Measurements from ENCODE around the gene CDK5R2.

Gene CDK5R2

GRCh38 chr2:218957671-218958070 lies 1.8 kb upstream of the CDK5R2 start:
- DNase-seq (ENCODE audit: low spot score in 2 of 2) (no peak), ATAC-seq (no peak)
- H3K4me3 Mint-ChIP-seq, result no peak overlapping the region
- no peak overlapping the region for H3K27ac Mint-ChIP-seq
- peaks cover 8% of the 10 kb centered on the region for H3K4me1 Mint-ChIP-seq
- peaks cover 6% of the 10 kb centered on the region for H3K36me3 Mint-ChIP-seq
- no peaks in the 10 kb centered on the region for H3K9me3 Mint-ChIP-seq

- peak overlapping the region; percentile 61 for H3K4me3 Mint-ChIP-seq
- H3K27ac Mint-ChIP-seq, result no peak overlapping the region
- peaks cover 6% of the 10 kb centered on the region for H3K36me3 Mint-ChIP-seq
- ATAC-seq (no peak), DNase-seq (ENCODE audit: low spot score in 2 of 2) (no peak)
- no peaks in the 10 kb centered on the region for H3K9me3 Mint-ChIP-seq
- peaks cover 8% of the 10 kb centered on the region for H3K4me1 Mint-ChIP-seq
Measured at GRCh38 chr2:218958276-218958675, 1.2 kb upstream of the CDK5R2 start.

DNA sequence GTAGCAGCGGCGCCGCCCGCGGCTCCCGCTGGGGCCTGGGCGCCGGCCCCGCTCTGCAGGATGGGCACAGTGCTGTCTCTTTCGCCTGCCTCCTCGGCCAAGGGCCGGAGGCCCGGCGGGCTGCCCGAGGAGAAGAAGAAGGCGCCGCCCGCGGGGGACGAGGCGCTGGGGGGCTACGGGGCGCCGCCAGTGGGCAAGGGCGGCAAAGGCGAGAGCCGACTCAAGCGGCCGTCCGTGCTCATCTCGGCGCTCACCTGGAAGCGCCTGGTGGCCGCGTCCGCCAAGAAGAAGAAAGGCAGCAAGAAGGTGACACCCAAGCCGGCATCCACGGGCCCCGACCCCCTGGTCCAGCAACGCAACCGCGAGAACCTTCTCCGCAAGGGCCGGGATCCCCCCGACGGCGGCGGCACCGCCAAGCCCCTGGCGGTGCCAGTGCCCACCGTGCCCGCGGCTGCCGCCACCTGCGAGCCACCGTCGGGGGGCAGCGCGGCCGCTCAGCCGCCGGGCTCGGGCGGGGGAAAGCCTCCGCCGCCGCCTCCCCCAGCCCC lies 369 bp downstream of the CDK5R2 start:
- no peak overlapping the region for H3K27ac Mint-ChIP-seq
- H3K36me3 Mint-ChIP-seq, result peaks cover 6% of the 10 kb centered on the region
- H3K9me3 Mint-ChIP-seq, result no peaks in the 10 kb centered on the region
- peaks cover 15% of the 10 kb centered on the region for H3K4me1 Mint-ChIP-seq
- peak overlapping the region; percentile 61 for H3K4me3 Mint-ChIP-seq
- ATAC-seq (no peak), DNase-seq (ENCODE audit: low spot score in 2 of 2) (no peak)

GRCh38 chr2:218960309-218961165 lies 1.1 kb downstream of the CDK5R2 start:
- Mint-ChIP-seq H3K27ac (no peak overlapping the region), H3K36me3 (peaks cover 6% of the 10 kb centered on the region), H3K9me3 (no peaks in the 10 kb centered on the region), H3K4me3 (peak overlapping the region; percentile 61), H3K4me1 (peaks cover 15% of the 10 kb centered on the region)
- ATAC-seq (no peak), DNase-seq (ENCODE audit: low spot score in 2 of 2) (no peak)

DNA sequence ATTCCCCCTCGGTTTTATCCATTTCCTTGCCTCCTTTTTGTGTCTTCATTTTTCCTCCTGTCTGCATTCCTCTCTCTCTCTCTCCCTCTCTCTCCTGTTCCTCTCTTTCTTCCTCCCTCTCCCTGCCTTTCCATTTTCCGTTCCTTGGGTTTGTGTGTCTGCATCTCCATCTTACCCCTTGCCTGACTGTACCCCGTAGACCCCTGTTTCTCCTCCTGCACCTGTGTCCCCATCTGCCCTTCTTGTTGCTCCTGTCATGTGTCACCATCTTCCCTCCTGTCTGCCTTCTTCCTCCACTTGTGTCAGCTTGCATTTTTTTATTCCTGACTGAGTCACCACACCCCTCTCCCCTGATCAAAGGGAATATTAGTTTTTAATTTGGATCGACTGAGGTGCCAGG lies 1.8 kb downstream of the CDK5R2 start:
- Mint-ChIP-seq H3K4me3 (peak overlapping the region; percentile 61), H3K27ac (no peak overlapping the region), H3K9me3 (no peaks in the 10 kb centered on the region), H3K36me3 (peaks cover 6% of the 10 kb centered on the region), H3K4me1 (peaks cover 15% of the 10 kb centered on the region)
- no peak for ATAC-seq
- DNase-seq (ENCODE audit: low spot score in 2 of 2), result no peak

DNA sequence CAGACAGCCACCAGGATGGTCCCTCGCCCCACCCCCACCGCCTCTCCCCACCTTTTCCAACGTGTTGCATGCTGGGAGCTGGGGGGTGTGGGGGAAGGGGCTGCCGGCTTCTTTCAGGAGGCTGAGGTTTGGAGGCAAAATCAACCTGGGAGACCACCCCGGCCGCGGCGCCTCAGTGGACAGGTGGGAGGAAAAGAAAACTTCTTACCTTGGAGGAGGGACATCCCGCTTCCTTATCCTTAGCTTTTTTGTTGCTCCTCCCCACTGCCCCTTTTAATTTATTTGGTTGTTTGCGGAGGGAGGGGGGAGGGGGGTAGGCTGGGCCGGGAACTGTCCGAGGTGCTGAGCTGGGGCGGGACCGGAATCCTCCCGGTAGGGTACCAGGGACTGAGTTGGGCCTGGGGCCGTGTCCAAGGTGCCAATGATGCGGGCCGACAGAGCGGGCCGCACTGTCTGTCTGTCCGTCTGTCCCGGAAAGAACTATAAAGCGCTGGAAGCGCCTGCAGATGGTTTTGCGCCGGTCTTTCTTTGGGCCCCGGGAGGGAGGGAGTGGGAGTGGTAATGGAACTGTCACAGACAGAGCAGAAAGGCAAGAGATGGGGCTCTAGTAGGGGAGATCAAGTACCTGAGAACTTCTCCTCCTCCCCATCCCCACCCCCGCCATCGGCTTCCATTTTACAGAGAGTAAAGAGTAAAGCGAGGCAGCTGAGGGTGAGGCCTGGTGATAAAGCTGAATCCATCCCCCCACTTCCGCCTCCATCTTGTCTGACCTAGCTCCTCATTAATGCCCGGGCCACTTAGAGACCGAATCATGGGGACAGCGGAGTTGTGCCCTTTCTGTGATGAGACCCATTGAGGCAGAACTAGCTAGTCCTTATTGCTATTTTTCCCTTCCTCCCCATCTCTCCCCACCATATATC lies 2.4 kb downstream of the CDK5R2 start:
- Mint-ChIP-seq H3K4me3 (peak overlapping the region; percentile 61), H3K36me3 (peaks cover 6% of the 10 kb centered on the region), H3K9me3 (no peaks in the 10 kb centered on the region), H3K4me1 (peaks cover 15% of the 10 kb centered on the region), H3K27ac (no peak overlapping the region)
- no peak for DNase-seq (ENCODE audit: low spot score in 2 of 2)
- ATAC-seq, result no peak

- ATAC-seq (no peak), DNase-seq (ENCODE audit: low spot score in 2 of 2) (peak in 1 of 2 donors; percentile 69)
- no peaks in the 10 kb centered on the region for H3K9me3 Mint-ChIP-seq
- no peak overlapping the region for H3K4me3 Mint-ChIP-seq
- H3K27ac Mint-ChIP-seq, result no peak overlapping the region
- H3K4me1 Mint-ChIP-seq, result peaks cover 15% of the 10 kb centered on the region
- peaks cover 6% of the 10 kb centered on the region for H3K36me3 Mint-ChIP-seq
Measured at GRCh38 chr2:218962859-218963492, 3.5 kb downstream of the CDK5R2 start.

GRCh38 chr2:218963601-218964000 lies 4.1 kb downstream of the CDK5R2 start:
- H3K27ac Mint-ChIP-seq, result no peak overlapping the region
- no peaks in the 10 kb centered on the region for H3K9me3 Mint-ChIP-seq
- ATAC-seq (no peak), DNase-seq (ENCODE audit: low spot score in 2 of 2) (no peak)
- peaks cover 6% of the 10 kb centered on the region for H3K36me3 Mint-ChIP-seq
- no peak overlapping the region for H3K4me3 Mint-ChIP-seq
- H3K4me1 Mint-ChIP-seq, result peaks cover 15% of the 10 kb centered on the region

DNA sequence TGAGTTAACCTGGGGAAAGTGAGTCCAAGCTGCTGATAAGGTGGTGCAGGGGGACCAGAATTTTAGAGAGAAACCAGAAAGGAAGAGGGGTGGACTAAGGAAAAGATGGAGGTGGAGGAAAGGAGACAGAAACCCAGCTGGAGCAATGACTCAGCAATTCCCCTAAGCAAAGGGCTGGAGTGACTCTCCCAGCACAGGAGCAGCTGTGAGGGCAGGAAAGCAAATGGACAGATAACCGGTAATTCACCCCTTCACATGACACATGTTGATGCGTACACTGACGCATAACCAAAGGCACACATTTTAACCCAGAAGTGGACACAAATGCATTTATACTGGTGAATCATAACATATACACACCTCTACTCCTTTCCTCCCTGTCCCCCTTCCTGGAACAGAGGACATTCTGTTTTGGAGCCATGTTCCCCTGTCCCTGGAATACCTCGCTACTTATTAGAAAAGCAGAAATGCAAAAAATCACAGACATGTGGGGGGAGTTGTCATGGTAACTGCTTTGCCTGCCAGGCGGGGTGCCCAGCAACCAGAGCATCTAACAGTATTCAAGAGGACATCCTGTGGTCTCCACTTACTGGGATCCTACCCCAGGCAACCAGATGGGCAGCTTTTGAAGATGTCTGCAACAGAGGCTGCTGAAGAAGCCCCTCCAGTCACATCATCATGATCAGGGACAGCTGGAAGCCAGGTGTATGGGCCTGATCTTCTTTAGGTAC lies 4.7 kb downstream of the CDK5R2 start:
- no peak for ATAC-seq
- Mint-ChIP-seq H3K9me3 (no peaks in the 10 kb centered on the region), H3K4me3 (no peak overlapping the region), H3K36me3 (peaks cover 2% of the 10 kb centered on the region), H3K4me1 (peaks cover 15% of the 10 kb centered on the region), H3K27ac (no peak overlapping the region)
- DNase-seq (ENCODE audit: low spot score in 2 of 2), result no peak

DNA sequence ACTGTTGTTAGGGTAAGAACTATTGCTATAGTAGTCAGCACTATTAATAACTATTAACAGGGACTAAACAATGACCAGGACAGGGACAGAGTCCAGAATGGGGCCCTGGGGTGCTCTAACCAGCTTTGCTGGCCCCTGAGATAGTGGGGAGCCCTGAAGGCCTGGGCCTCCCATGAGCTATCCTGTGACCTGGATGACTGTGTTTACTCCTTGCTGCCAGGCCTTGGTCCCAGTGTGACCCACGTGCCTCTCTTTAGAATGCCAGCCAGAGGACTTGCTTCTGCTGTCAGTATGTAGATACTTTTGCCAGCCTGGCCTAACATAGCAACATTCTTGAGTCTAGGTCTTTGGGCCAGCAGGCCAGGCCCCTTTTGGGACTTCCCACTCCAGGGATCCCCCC lies 11.4 kb downstream of the CDK5R2 start:
- Mint-ChIP-seq H3K9me3 (no peaks in the 10 kb centered on the region), H3K4me3 (no peak overlapping the region), H3K4me1 (no peaks in the 10 kb centered on the region), H3K27ac (no peak overlapping the region), H3K36me3 (no peaks in the 10 kb centered on the region)
- no peak for DNase-seq (ENCODE audit: low spot score in 2 of 2)
- ATAC-seq, result no peak

DNA sequence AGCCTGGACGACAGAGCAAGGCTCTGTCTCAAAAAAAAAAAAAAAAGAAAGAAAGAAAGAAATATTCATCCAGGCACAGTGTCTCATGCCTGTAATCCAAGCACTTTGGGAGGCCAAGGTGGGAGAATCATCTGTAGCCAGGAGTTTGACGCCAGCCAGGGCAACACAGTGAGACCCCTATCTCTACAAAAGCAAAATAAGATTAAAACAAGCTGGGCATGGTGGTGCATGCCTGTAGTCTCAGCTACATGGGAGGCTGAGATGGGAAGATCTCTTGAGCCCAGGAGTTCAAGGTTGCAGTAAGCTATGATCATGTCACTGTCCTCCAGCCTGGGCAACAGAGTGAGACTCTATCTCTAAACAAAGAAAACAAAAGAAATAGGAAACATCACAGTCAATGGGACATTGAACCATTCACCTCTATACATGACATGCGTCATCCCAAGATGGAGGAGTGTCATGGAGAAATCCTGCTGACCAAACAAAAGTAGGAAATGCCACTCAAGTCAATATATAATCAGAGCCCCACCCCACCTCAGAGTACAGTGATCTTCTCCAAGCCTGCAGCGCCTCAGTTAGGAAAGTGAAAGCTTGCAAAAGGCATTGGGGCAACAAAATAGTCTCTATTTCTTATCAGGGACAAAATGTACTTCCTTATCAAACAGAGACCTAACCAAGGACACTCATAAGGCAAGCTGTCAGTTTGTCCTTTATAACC lies 15.8 kb downstream of the CDK5R2 start:
- Mint-ChIP-seq H3K9me3 (no peaks in the 10 kb centered on the region), H3K27ac (no peak overlapping the region), H3K4me1 (peaks cover 7% of the 10 kb centered on the region)

GRCh38 chr2:218979846-218980734 lies 20.6 kb downstream of the CDK5R2 start:
- peak; percentile 92 for ATAC-seq
- Mint-ChIP-seq H3K4me3 (peak overlapping the region; percentile 74), H3K36me3 (peaks cover 6% of the 10 kb centered on the region), H3K27ac (no peak overlapping the region), H3K4me1 (peaks cover 29% of the 10 kb centered on the region), H3K9me3 (no peaks in the 10 kb centered on the region)
- DNase-seq (ENCODE audit: low spot score in 2 of 2), result peak; percentile 82 to 92

More for the DNA sequence above, 15.8 kb downstream of the CDK5R2 start:
- ATAC-seq, result no peak
- peaks cover 4% of the 10 kb centered on the region for H3K36me3 Mint-ChIP-seq
- H3K4me3 Mint-ChIP-seq, result no peak overlapping the region
- DNase-seq (ENCODE audit: low spot score in 2 of 2), result no peak

GRCh38 chr2:218980735-218981389 lies 21.4 kb downstream of the CDK5R2 start:
- H3K27ac Mint-ChIP-seq, result no peak overlapping the region
- no peak for ATAC-seq
- peaks cover 6% of the 10 kb centered on the region for H3K36me3 Mint-ChIP-seq
- no peak for DNase-seq (ENCODE audit: low spot score in 2 of 2)
- peak overlapping the region; percentile 74 for H3K4me3 Mint-ChIP-seq
- H3K4me1 Mint-ChIP-seq, result peaks cover 34% of the 10 kb centered on the region
- no peaks in the 10 kb centered on the region for H3K9me3 Mint-ChIP-seq

All from stimulated activated effector memory CD8-positive, alpha-beta T cell treated with anti-CD3 and anti-CD28 coated beads, Interleukin-12 subunit alpha, Interleukin-12 subunit beta, amount 100 ng/mL, for 72 hours (primary cell).